Testis (tissue), 3 donors: ENCODE measurements around the gene PRSS33. TPM values are rescaled to one million over a fixed set of nuclear protein-coding genes. Genes with fewer than 3 reads are reported as not detected.

Experiments
- DNase-seq: peaks from one replicate; pipeline ENCODE4 v3.0.0-alpha.2; 2019
- H3K27ac ChIP-seq, 2 donors: fragments of 200-600 bp; sonication (generic); one replicate each; pipeline ENCODE4 v1.5.1; 2019
- H3K27me3 ChIP-seq: fragments of 200-600 bp; sonication (generic); one replicate; pipeline ENCODE4 v1.5.1; 2019
- H3K36me3 ChIP-seq: fragments of 200-600 bp; sonication (generic); one replicate; pipeline ENCODE4 v1.5.1; 2017; ENCODE audit warnings: low read depth; ENCODE audit errors: missing control alignments
- H3K4me1 ChIP-seq: fragments of 200-600 bp; sonication (generic); one replicate; pipeline ENCODE4 v1.5.1; 2019
- H3K4me3 ChIP-seq, 2 donors: fragments of 200-600 bp; sonication (generic); one replicate each; pipeline ENCODE4 v1.5.1; 2017 to 2019
- H3K9me3 ChIP-seq: fragments of 200-600 bp; sonication (generic); one replicate; pipeline ENCODE4 v1.5.1; 2017
- CTCF ChIP-seq, 3 experiments: fragments of 450-650 bp in 2 of 3; fragments of 200-600 bp in 1 of 3; sonication (generic) in 1 of 3; IDR thresholded peaks; one replicate each; pipeline ENCODE4 v1.5.1; 2016 to 2019; ENCODE audit warnings: antibody characterized with exemption in 3 of 3, mild to moderate bottlenecking in 2 of 3, moderate library complexity in 1 of 3
- POLR2A ChIP-seq: fragments of 450-650 bp; IDR thresholded peaks from one replicate; pipeline ENCODE4 v1.6.1; 2017; ENCODE audit warnings: antibody characterized with exemption, mild to moderate bottlenecking, moderate library complexity
- WGBS, 2 donors: methylation state at CpG; one replicate each; pipeline ENCODE4 v1.1.5; 2018; 5-methylcytosine and 5-hydroxymethylcytosine counted together
- intact Hi-C: fragments of 100-400 bp; cut with DNase I; formaldehyde crosslinking; loops from one replicate; pipeline ENCODE4 v1.15.1; 2023; ENCODE audit warnings: low total_unique reads
- polyA plus RNA-seq: library from polyadenylated mRNA; stranded (reverse); fragments of 350-450 nt; fragmentation: Illumina TruSeq; extraction: RNeasy Lipid Tissue Mini Kit (QIAGEN cat#74804); gene quantifications from one replicate; pipeline ENCODE4 v1.2.3, GENCODE V29; 2014; ENCODE audit warnings: low read depth, low replicate concordance; ENCODE audit not compliant: insufficient read depth
- total RNA-seq, 2 donors: library from RNA; depleted of rRNA; stranded (reverse); fragments of >200 nt; gene quantifications; one replicate each; pipeline ENCODE4 v1.2.3, GENCODE V29; 2016

Gene PRSS33
- total and polyA plus RNA-seq, 3 donors from 2014 or later: 0.93 to 4.4 TPM; not detected in 1

- WGBS, 2 donors: 71 to 86% methylated on average over 10 of the region's 10 CpGs
- Histone ChIP-seq H3K4me1 (no peaks in the 10 kb centered on the region), H3K4me3 (no peak overlapping the region), H3K36me3 (no peaks in the 10 kb centered on the region), H3K27ac (no peak overlapping the region), H3K27me3 (no peaks in the 10 kb centered on the region), H3K9me3 (no peaks in the 10 kb centered on the region)
- no peak for TF ChIP-seq CTCF (IDR thresholded peaks at IDR 0.05)
- TF ChIP-seq POLR2A: no peak
- DNase-seq: no peak
- intact Hi-C loops: no loop called here
Observed at GRCh38 chr16:2818272-2818876, 31.0 kb upstream of the PRSS33 start.

GRCh38 chr16:2817340-2818271 is 30.2 kb upstream of the PRSS33 start:
- WGBS, 2 donors: 45 to 61% methylated on average over 41 to 68 of the region's 68 CpGs

GRCh38 chr16:2816751-2817339 is 29.5 kb upstream of the PRSS33 start, which contains the start of gene PRSS21:
Gene PRSS21, plus strand, starts transcription at chr16:2817237. Its CDS starts 32 bp downstream, at chr16:2817269.
- Histone ChIP-seq H3K27ac (no peak within 1 kb of the TSS), H3K4me3 (peak within 1 kb of the TSS; percentile 36 to 48), H3K9me3 (no peaks in the 10 kb centered on the region), H3K27me3 (no peaks in the 10 kb centered on the region), H3K36me3 (no peaks in the 10 kb centered on the region), H3K4me1 (no peaks in the 10 kb centered on the region)
- no peak for DNase-seq
- TF ChIP-seq POLR2A: no peak
- no peak for TF ChIP-seq CTCF (IDR thresholded peaks at IDR 0.05)
- WGBS, 2 donors: 55 to 65% methylated on average over 20 to 28 of the region's 28 CpGs
- intact Hi-C loops: no loop called here

More at GRCh38 chr16:2817340-2818271, 30.2 kb upstream of the PRSS33 start:
- no peaks in the 10 kb centered on the region for H3K4me1 ChIP-seq
- no peaks in the 10 kb centered on the region for H3K9me3 ChIP-seq
- H3K4me3 ChIP-seq: peak overlapping the region; percentile 36 to 48
- no peak for DNase-seq
- intact Hi-C loops: no loop called here
- H3K27ac ChIP-seq: no peak overlapping the region
- no peaks in the 10 kb centered on the region for H3K36me3 ChIP-seq
- no peak for TF ChIP-seq CTCF (IDR thresholded peaks at IDR 0.05)
- no peaks in the 10 kb centered on the region for H3K27me3 ChIP-seq

GRCh38 chr16:2815299-2815771 is 28.0 kb upstream of the PRSS33 start:
- WGBS, 2 donors: 49 to 56% methylated on average over 6 to 10 of the region's 10 CpGs
- intact Hi-C loops: no loop called here
- DNase-seq: peak; percentile 51
- Histone ChIP-seq H3K4me1 (no peaks in the 10 kb centered on the region), H3K36me3 (no peaks in the 10 kb centered on the region), H3K27me3 (no peaks in the 10 kb centered on the region), H3K27ac (peak overlapping the region in 1 of 2 donors; percentile 4), H3K4me3 (no peak overlapping the region), H3K9me3 (no peaks in the 10 kb centered on the region)
- no peak for TF ChIP-seq POLR2A
- TF ChIP-seq CTCF (IDR thresholded peaks at IDR 0.05): no peak
